Activated naive CD4-positive, alpha-beta T cell treated with anti-CD3 and anti-CD28 coated beads, Interleukin-2, amount 10 ng/mL, durations not matched to agents 7 days and 5 days (primary cell): ENCODE results near the gene SLC8A2.

Source experiments
- CTCF ChIA-PET: fragments of 350-600 bp; sonication (Branson Sonifier 250); formaldehyde crosslinking; loops from one replicate; lab custom pipeline; 2021; ENCODE audit warnings: antibody characterized with exemption; lab: Charles Lee
- DNase-seq: peaks from one replicate; pipeline ENCODE4 v3.0.0-alpha.2; 2020
- H3K27ac Mint-ChIP-seq: one replicate; pipeline ENCODE4 v1.8.0; 2021; ENCODE audit warnings: mild to moderate bottlenecking, moderate library complexity, mixed read lengths
- H3K27me3 Mint-ChIP-seq: one replicate; pipeline ENCODE4 v1.8.0; 2021; ENCODE audit warnings: mild to moderate bottlenecking, mixed read lengths
- H3K36me3 Mint-ChIP-seq: one replicate; pipeline ENCODE4 v1.8.0; 2021; ENCODE audit warnings: mixed read lengths
- H3K4me1 Mint-ChIP-seq: one replicate; pipeline ENCODE4 v1.8.0; 2021; ENCODE audit warnings: mixed read lengths
- H3K4me3 Mint-ChIP-seq: one replicate; pipeline ENCODE4 v1.8.0; 2021; ENCODE audit warnings: mild to moderate bottlenecking, moderate library complexity, mixed read lengths
- H3K9me3 Mint-ChIP-seq: one replicate; pipeline ENCODE4 v1.8.0; 2021; ENCODE audit warnings: mixed read lengths

Gene SLC8A2

GRCh38 chr19:47471733-47472457 is at the start of gene SLC8A2:
SLC8A2 (minus strand) TSS chr19:47471893; CDS start chr19:47466403, 5,490 bp downstream.
- Mint-ChIP-seq H3K27me3 (peaks cover 76% of the 10 kb centered on the region), H3K9me3 (no peaks in the 10 kb centered on the region), H3K4me1 (peaks cover 8% of the 10 kb centered on the region), H3K36me3 (no peaks in the 10 kb centered on the region), H3K4me3 (no peak within 1 kb of the TSS), H3K27ac (no peak within 1 kb of the TSS)
- CTCF ChIA-PET: no interaction called here
- peak; percentile 87 for DNase-seq

- H3K4me3 Mint-ChIP-seq: no peak overlapping the region
- H3K36me3 Mint-ChIP-seq: no peaks in the 10 kb centered on the region
- H3K27ac Mint-ChIP-seq: no peak overlapping the region
- CTCF ChIA-PET: no interaction called here
- H3K9me3 Mint-ChIP-seq: no peaks in the 10 kb centered on the region
- peaks cover 62% of the 10 kb centered on the region for H3K4me1 Mint-ChIP-seq
- peaks cover 14% of the 10 kb centered on the region for H3K27me3 Mint-ChIP-seq
- DNase-seq: no peak
These were observed 49.1 kb upstream of the SLC8A2 start for GRCh38 chr19:47520839-47521238.

- Mint-ChIP-seq H3K4me1 (peaks cover 66% of the 10 kb centered on the region), H3K36me3 (no peaks in the 10 kb centered on the region), H3K27ac (no peak overlapping the region), H3K4me3 (peak overlapping the region; percentile 7), H3K9me3 (no peaks in the 10 kb centered on the region), H3K27me3 (peaks cover 15% of the 10 kb centered on the region)
- CTCF ChIA-PET: no interaction called here
- DNase-seq: no peak
These were observed 48.7 kb upstream of the SLC8A2 start for GRCh38 chr19:47520343-47520806.

GRCh38 chr19:47518854-47519253 is 47.2 kb upstream of the SLC8A2 start:
- H3K4me3 Mint-ChIP-seq: no peak overlapping the region
- peaks cover 77% of the 10 kb centered on the region for H3K4me1 Mint-ChIP-seq
- CTCF ChIA-PET: interaction anchor here (1.3 kb wide), 1 partner anchor 82 kb away, joined by 3 read pairs; no protein-coding TSS in a partner anchor
- no peaks in the 10 kb centered on the region for H3K9me3 Mint-ChIP-seq
- peaks cover 6% of the 10 kb centered on the region for H3K36me3 Mint-ChIP-seq
- DNase-seq: no peak
- H3K27ac Mint-ChIP-seq: peak overlapping the region; percentile 37
- peaks cover 21% of the 10 kb centered on the region for H3K27me3 Mint-ChIP-seq

GRCh38 chr19:47518139-47518538 is 46.4 kb upstream of the SLC8A2 start:
- CTCF ChIA-PET: no interaction called here
- Mint-ChIP-seq H3K27me3 (peaks cover 21% of the 10 kb centered on the region), H3K36me3 (peaks cover 6% of the 10 kb centered on the region), H3K4me3 (peak overlapping the region; percentile 38), H3K4me1 (peaks cover 80% of the 10 kb centered on the region), H3K9me3 (no peaks in the 10 kb centered on the region), H3K27ac (peak overlapping the region; percentile 98)
- DNase-seq: peak; percentile 74

GRCh38 chr19:47514869-47515588 is 43.3 kb upstream of the SLC8A2 start, which contains the start of gene NAPA:
NAPA (minus strand) TSS chr19:47515063; CDS start chr19:47514940, 123 bp downstream.
- Mint-ChIP-seq H3K9me3 (no peaks in the 10 kb centered on the region), H3K27me3 (peaks cover 8% of the 10 kb centered on the region), H3K4me1 (peaks cover 89% of the 10 kb centered on the region), H3K27ac (peak within 1 kb of the TSS; percentile 98), H3K36me3 (peaks cover 16% of the 10 kb centered on the region), H3K4me3 (peak within 1 kb of the TSS; percentile 98)
- peak; percentile 100 for DNase-seq
- CTCF ChIA-PET: interaction anchor here (1.0 to 2.0 kb wide), 5 partner anchors 22 to 229 kb away, joined by 3 to 14 read pairs (median 5); partner anchors contain the start of gene KPTN

GRCh38 chr19:47514151-47514868 is 42.6 kb upstream of the SLC8A2 start:
- peak; percentile 26 for DNase-seq
- Mint-ChIP-seq H3K4me1 (peaks cover 89% of the 10 kb centered on the region), H3K36me3 (peaks cover 16% of the 10 kb centered on the region), H3K4me3 (peak overlapping the region; percentile 98), H3K9me3 (no peaks in the 10 kb centered on the region), H3K27me3 (peaks cover 8% of the 10 kb centered on the region), H3K27ac (peak overlapping the region; percentile 98)
- CTCF ChIA-PET: interaction anchor here (1.0 to 3.0 kb wide), 3 partner anchors 78 to 195 kb away, joined by 3 to 14 read pairs (median 3); no protein-coding TSS in a partner anchor

- H3K27ac Mint-ChIP-seq: peak overlapping the region; percentile 98
- peaks cover 8% of the 10 kb centered on the region for H3K27me3 Mint-ChIP-seq
- peak overlapping the region; percentile 98 for H3K4me3 Mint-ChIP-seq
- DNase-seq: no peak
- peaks cover 16% of the 10 kb centered on the region for H3K36me3 Mint-ChIP-seq
- CTCF ChIA-PET: interaction anchor here (1.0 to 3.0 kb wide), 3 partner anchors 77 to 186 kb away, joined by 3 to 14 read pairs (median 4); no protein-coding TSS in a partner anchor
- H3K4me1 Mint-ChIP-seq: peaks cover 76% of the 10 kb centered on the region
- H3K9me3 Mint-ChIP-seq: no peaks in the 10 kb centered on the region
These were observed 41.2 kb upstream of the SLC8A2 start for GRCh38 chr19:47512948-47513319.

GRCh38 chr19:47512183-47512947 is 40.7 kb upstream of the SLC8A2 start:
- DNase-seq: peak; percentile 50
- CTCF ChIA-PET: interaction anchor here (1.3 to 3.0 kb wide), 2 partner anchors 76 to 185 kb away, joined by 4 to 14 read pairs; no protein-coding TSS in a partner anchor

GRCh38 chr19:47511681-47512080 is 40.0 kb upstream of the SLC8A2 start:
- no peak overlapping the region for H3K4me3 Mint-ChIP-seq
- H3K9me3 Mint-ChIP-seq: no peaks in the 10 kb centered on the region
- CTCF ChIA-PET: interaction anchor here (1.3 to 3.0 kb wide), 2 partner anchors 75 to 186 kb away, joined by 4 to 14 read pairs; no protein-coding TSS in a partner anchor
- H3K27me3 Mint-ChIP-seq: peaks cover 8% of the 10 kb centered on the region
- H3K27ac Mint-ChIP-seq: peak overlapping the region; percentile 98
- no peak for DNase-seq
- peaks cover 16% of the 10 kb centered on the region for H3K36me3 Mint-ChIP-seq
- H3K4me1 Mint-ChIP-seq: peaks cover 63% of the 10 kb centered on the region

More at GRCh38 chr19:47512183-47512947, 40.7 kb upstream of the SLC8A2 start:
- peaks cover 16% of the 10 kb centered on the region for H3K36me3 Mint-ChIP-seq
- peak overlapping the region; percentile 98 for H3K27ac Mint-ChIP-seq
- H3K27me3 Mint-ChIP-seq: peaks cover 8% of the 10 kb centered on the region
- no peaks in the 10 kb centered on the region for H3K9me3 Mint-ChIP-seq
- peak overlapping the region; percentile 98 for H3K4me3 Mint-ChIP-seq
- peaks cover 70% of the 10 kb centered on the region for H3K4me1 Mint-ChIP-seq

GRCh38 chr19:47511128-47511517 is 39.4 kb upstream of the SLC8A2 start:
- no peaks in the 10 kb centered on the region for H3K9me3 Mint-ChIP-seq
- CTCF ChIA-PET: interaction anchor here (3.0 kb wide), 1 partner anchor 75 kb away, joined by 14 read pairs; no protein-coding TSS in a partner anchor
- H3K27ac Mint-ChIP-seq: peak overlapping the region; percentile 24
- H3K36me3 Mint-ChIP-seq: peaks cover 16% of the 10 kb centered on the region
- peaks cover 57% of the 10 kb centered on the region for H3K4me1 Mint-ChIP-seq
- DNase-seq: no peak
- no peak overlapping the region for H3K4me3 Mint-ChIP-seq
- H3K27me3 Mint-ChIP-seq: peaks cover 8% of the 10 kb centered on the region

GRCh38 chr19:47510516-47511127 is 38.9 kb upstream of the SLC8A2 start:
- Mint-ChIP-seq H3K27ac (peak overlapping the region; percentile 19), H3K4me1 (peaks cover 52% of the 10 kb centered on the region), H3K27me3 (peaks cover 8% of the 10 kb centered on the region), H3K36me3 (peaks cover 17% of the 10 kb centered on the region), H3K9me3 (no peaks in the 10 kb centered on the region), H3K4me3 (no peak overlapping the region)
- no peak for DNase-seq
- CTCF ChIA-PET: no interaction called here
